ENCODE measurements around the gene RRN3.
"Not testable (repeated sequence)": the region's sequence is repeated elsewhere in the genome, so short reads cannot be mapped to it uniquely, and the experiment has no call there.

RRN3 gene

GRCh38 chr16:15049581-15050180 lies 44.4 kb downstream of the RRN3 start:
- FAIRE-seq = no peak

- no peak for FAIRE-seq
Observed at GRCh38 chr16:15046692-15047376, 47.2 kb downstream of the RRN3 start.

GRCh38 chr16:15045270-15045669 lies 48.8 kb downstream of the RRN3 start:
- not testable (repeated sequence) for FAIRE-seq

- FAIRE-seq = no peak
Observed at GRCh38 chr16:15044286-15044685, 49.8 kb downstream of the RRN3 start.

GRCh38 chr16:15043344-15043743 lies 50.7 kb downstream of the RRN3 start:
- FAIRE-seq = no peak

- FAIRE-seq = no peak
Observed at GRCh38 chr16:15041271-15042004, 52.6 kb downstream of the RRN3 start.

GRCh38 chr16:15038689-15039088 lies 55.4 kb downstream of the RRN3 start:
- FAIRE-seq = no peak

GRCh38 chr16:15037745-15038144 lies 56.3 kb downstream of the RRN3 start:
- FAIRE-seq = no peak

- no peak for FAIRE-seq
Observed at GRCh38 chr16:15037003-15037402, 57.1 kb downstream of the RRN3 start.

- FAIRE-seq = no peak
Observed at GRCh38 chr16:15035163-15035729, 58.8 kb downstream of the RRN3 start.

- FAIRE-seq = no peak
Observed at GRCh38 chr16:15034266-15035162, 59.6 kb downstream of the RRN3 start.

- FAIRE-seq = no peak
Observed at GRCh38 chr16:15033309-15033707, 60.8 kb downstream of the RRN3 start.

- FAIRE-seq = no peak
Observed at GRCh38 chr16:15032547-15033308, 61.3 kb downstream of the RRN3 start.

- FAIRE-seq = no peak
Observed at GRCh38 chr16:15031586-15031985, 62.5 kb downstream of the RRN3 start.

- FAIRE-seq = no peak
Observed at GRCh38 chr16:15031179-15031578, 62.9 kb downstream of the RRN3 start.

GRCh38 chr16:15029749-15030148 lies 64.3 kb downstream of the RRN3 start:
- FAIRE-seq = not testable (repeated sequence)

GRCh38 chr16:15028801-15029698 lies 65.0 kb downstream of the RRN3 start:
- FAIRE-seq = not testable (repeated sequence)

- not testable (repeated sequence) for FAIRE-seq
Observed at GRCh38 chr16:15028345-15028715, 65.7 kb downstream of the RRN3 start.

GRCh38 chr16:15027503-15028344 lies 66.3 kb downstream of the RRN3 start:
- not testable (repeated sequence) for FAIRE-seq

GRCh38 chr16:15027051-15027450 lies 67.0 kb downstream of the RRN3 start:
- FAIRE-seq = not testable (repeated sequence)
